Naive thymus-derived CD8-positive, alpha-beta T cell (primary cell): ENCODE data around the gene KLF16. TPM values are rescaled to one million over a fixed set of nuclear protein-coding genes. Genes with fewer than 3 reads are reported as not detected.

Experiments used
- ATAC-seq, 2 donors: fragments of 150-1000 bp; cut with Tn5 transposase in 1 of 2; sonication (Bioruptor Pico), chemical (Tn5 transposase) in 1 of 2; 1 replicate in 1 of 2; 2 replicates in 1 of 2; pipeline ENCODE4 v1.10.0; 2021; ENCODE audit warnings: mild to moderate bottlenecking in 2 of 2, moderate library complexity in 2 of 2
- POLR2A ChIA-PET: fragments of 350-600 bp; sonication (Branson Sonifier 250); formaldehyde crosslinking; loops from one replicate; lab custom pipeline; 2021; ENCODE audit warnings: antibody characterized with exemption; lab: Charles Lee
- DNase-seq, 10 donors: peaks; one replicate each; pipeline versions ENCODE4 v3.0.0 to v3.0.0-alpha.2; 2020 to 2022
- H3K27ac Mint-ChIP-seq, 10 donors: one replicate each; pipeline ENCODE4 v1.8.0; 2020 to 2022; ENCODE audit warnings: mild to moderate bottlenecking in 10 of 10, mixed read lengths in 10 of 10, moderate library complexity in 4 of 10, inconsistent platforms in 1 of 10
- H3K27me3 Mint-ChIP-seq, 5 donors: one replicate each; pipeline ENCODE4 v1.8.0; 2021 to 2022; ENCODE audit warnings: mixed read lengths in 5 of 5
- H3K36me3 Mint-ChIP-seq, 3 donors: one replicate each; pipeline ENCODE4 v1.8.0; 2020 to 2022; ENCODE audit warnings: mixed read lengths in 3 of 3, mild to moderate bottlenecking in 2 of 3, inconsistent platforms in 1 of 3
- H3K4me1 Mint-ChIP-seq, 4 donors: one replicate each; pipeline ENCODE4 v1.8.0; 2021 to 2022; ENCODE audit warnings: mixed read lengths in 4 of 4
- H3K4me3 Mint-ChIP-seq, 10 donors: one replicate each; pipeline ENCODE4 v1.8.0; 2020 to 2022; ENCODE audit warnings: mild to moderate bottlenecking in 10 of 10, mixed read lengths in 10 of 10, moderate library complexity in 6 of 10, inconsistent platforms in 1 of 10
- H3K9me3 Mint-ChIP-seq, 9 donors: one replicate each; pipeline ENCODE4 v1.8.0; 2020 to 2022; ENCODE audit warnings: mixed read lengths in 9 of 9, mild to moderate bottlenecking in 3 of 9, inconsistent platforms in 1 of 9, moderate library complexity in 1 of 9
- polyA plus RNA-seq, 3 donors: library from polyadenylated mRNA; unstranded; fragments of 300-500 nt; fragmentation: Illumina TruSeq; gene quantifications; one replicate each; pipeline ENCODE4 v1.2.3, GENCODE V29; 2021
- total RNA-seq, 8 experiments: library from RNA in 2 of 8; stranded (reverse) in 2 of 8; gene quantifications; one replicate each; pipeline ENCODE4 v1.2.3 and lab custom pipeline; 2021 to 2026

KLF16 gene
- total and polyA plus RNA-seq, 5 experiments from 2014 or later = 0.23 to 19.9 (median 0.84) TPM

DNA sequence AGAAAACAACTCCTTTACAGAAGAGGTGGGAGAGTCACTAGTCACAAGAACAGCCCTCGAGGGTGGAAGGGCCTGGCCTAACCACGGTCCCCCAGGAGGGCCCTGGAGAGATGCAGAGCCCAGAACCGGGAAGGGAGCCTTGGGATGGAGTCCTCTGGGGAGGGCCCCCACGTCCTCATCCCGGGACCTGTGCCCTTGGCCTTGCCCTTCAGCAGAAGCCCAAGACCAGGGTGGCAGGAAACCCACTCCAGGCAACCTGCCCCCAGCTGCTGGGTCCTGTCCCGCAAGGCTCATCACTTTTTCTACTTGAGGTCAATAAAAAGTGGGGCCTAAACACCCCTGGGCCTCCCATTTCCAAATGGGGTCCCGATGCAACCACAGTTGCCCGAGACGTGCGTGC is 49.0 kb downstream of the KLF16 start:
- Mint-ChIP-seq H3K4me1 (peaks cover 11 to 16% (median 13%) of the 10 kb centered on the region in 4 donors), H3K9me3 (no peaks in the 10 kb centered on the region), H3K4me3 (no peak overlapping the region), H3K27ac (peak overlapping the region in 1 of 10 donors; percentile 73), H3K36me3 (peaks cover 0 to 19% (median 2%) of the 10 kb centered on the region in 3 donors), H3K27me3 (no peaks in the 10 kb centered on the region)
- ATAC-seq (no peak), DNase-seq (no peak)
- POLR2A ChIA-PET = interaction anchor here (0.6 kb wide), 1 partner anchor 7 kb away, joined by 3 read pairs; no protein-coding TSS in a partner anchor

- H3K4me1 Mint-ChIP-seq = peaks cover 11 to 16% (median 13%) of the 10 kb centered on the region in 4 donors
- H3K9me3 Mint-ChIP-seq = no peaks in the 10 kb centered on the region
- no peaks in the 10 kb centered on the region for H3K27me3 Mint-ChIP-seq
- no peak for ATAC-seq
- H3K27ac Mint-ChIP-seq = peak overlapping the region in 9 of 10 donors; percentile 52 to 95 (median 92)
- no peak for DNase-seq
- peak overlapping the region; percentile 89 to 96 (median 94) for H3K4me3 Mint-ChIP-seq
- POLR2A ChIA-PET = interaction anchor here (0.7 to 0.9 kb wide), 2 partner anchors 12 to 196 kb away, joined by 3 to 8 read pairs; no protein-coding TSS in a partner anchor
- H3K36me3 Mint-ChIP-seq = peaks cover 0 to 19% (median 2%) of the 10 kb centered on the region in 3 donors
These were observed 49.9 kb downstream of the KLF16 start for GRCh38 chr19:1813192-1814182.

DNA sequence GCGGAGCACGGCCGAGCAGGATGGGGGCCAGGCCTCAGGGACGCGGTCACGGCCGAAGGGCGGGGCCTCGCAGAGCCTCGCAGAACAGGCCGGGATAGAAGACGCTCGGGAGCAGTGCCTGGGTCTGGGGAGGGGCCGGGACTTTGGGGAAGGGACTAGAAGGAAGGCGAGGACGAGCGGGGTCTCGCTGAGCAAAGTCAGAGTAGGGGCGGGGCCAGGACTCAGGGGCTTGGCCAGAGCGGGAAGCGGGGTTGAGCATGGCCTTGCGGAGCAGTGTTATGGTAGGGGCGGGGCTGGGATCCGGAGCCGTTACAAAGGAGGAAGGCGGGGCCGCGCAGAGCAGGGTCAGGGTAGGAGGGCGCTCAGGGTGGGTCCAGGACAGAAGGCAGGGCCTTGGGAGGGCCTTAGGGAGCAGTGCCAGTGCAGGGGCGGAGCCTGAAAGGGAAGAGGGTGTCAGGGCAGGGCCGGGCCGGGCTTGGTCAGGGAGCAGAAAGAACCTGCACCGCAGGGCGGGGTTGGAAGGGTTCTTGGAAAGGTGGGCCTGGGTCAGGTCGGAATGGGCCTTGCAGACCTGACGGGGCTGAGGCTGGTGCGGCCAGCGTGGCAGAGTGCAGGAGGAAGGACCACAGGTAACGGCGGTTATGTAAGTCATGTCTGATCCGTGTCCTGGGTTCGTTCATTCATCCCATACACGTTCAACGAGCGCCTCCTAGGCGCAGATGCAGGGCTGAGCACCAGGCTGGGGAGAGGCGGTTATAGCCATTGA is 50.8 kb downstream of the KLF16 start:
- H3K36me3 Mint-ChIP-seq = peaks cover 0 to 14% (median 0%) of the 10 kb centered on the region in 3 donors
- peaks cover 11 to 16% (median 13%) of the 10 kb centered on the region in 4 donors for H3K4me1 Mint-ChIP-seq
- H3K27me3 Mint-ChIP-seq = no peaks in the 10 kb centered on the region
- H3K4me3 Mint-ChIP-seq = peak overlapping the region; percentile 89 to 96 (median 94)
- DNase-seq (peak; percentile 66 to 92 (median 78)), ATAC-seq (peak; percentile 78 to 80)
- peak overlapping the region; percentile 52 to 95 (median 91) for H3K27ac Mint-ChIP-seq
- POLR2A ChIA-PET = no interaction called here
- H3K9me3 Mint-ChIP-seq = no peaks in the 10 kb centered on the region

DNA sequence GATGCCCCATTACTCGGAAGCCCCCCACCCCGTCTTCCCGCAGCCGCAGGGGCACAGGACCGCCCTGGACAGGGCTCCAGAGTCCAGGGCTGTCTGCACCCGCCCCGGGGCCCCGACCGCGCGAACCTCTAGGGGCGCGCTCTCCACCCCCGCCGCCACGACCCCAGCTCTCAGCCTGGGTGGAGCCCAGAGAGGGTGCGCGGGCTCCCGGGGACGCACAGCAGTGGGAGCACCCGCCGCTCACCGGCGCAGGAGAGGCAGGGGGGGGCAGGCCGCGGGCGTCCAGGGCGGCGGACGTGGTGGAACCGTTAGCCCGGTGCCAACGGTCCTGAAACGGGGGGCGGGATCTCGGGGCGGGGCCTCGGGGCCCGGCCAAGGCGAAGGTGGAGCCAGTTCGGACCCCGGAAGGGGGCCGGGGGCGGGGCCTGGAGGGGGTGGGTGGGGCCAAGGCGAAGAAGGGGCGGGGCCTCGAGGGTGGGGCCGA is 51.4 kb downstream of the KLF16 start, which contains the start of gene ATP8B3:
TSS of gene ATP8B3 (minus strand) at position 335 of the 484 bp plus-strand sequence. CDS start 540 bp downstream, outside the sequence.
- Mint-ChIP-seq H3K9me3 (no peaks in the 10 kb centered on the region), H3K27ac (peak within 1 kb of the TSS; percentile 52 to 95 (median 91)), H3K4me1 (peaks cover 11 to 16% (median 13%) of the 10 kb centered on the region in 4 donors), H3K4me3 (peak within 1 kb of the TSS; percentile 89 to 96 (median 94)), H3K27me3 (no peaks in the 10 kb centered on the region), H3K36me3 (peaks cover 0 to 14% (median 0%) of the 10 kb centered on the region in 3 donors)
- POLR2A ChIA-PET = interaction anchor here (1.0 to 1.3 kb wide), 2 partner anchors 49 to 219 kb away, joined by 3 read pairs; partner anchors contain the start of gene MBD3
- ATAC-seq (peak; percentile 34 to 72), DNase-seq (peak in 6 of 10 donors; percentile 45 to 76 (median 68))

GRCh38 chr19:1811472-1811894 is 51.9 kb downstream of the KLF16 start:
- DNase-seq (peak in 3 of 10 donors; percentile 20 to 44 (median 29)), ATAC-seq (no peak)
- Mint-ChIP-seq H3K4me1 (peaks cover 11 to 16% (median 13%) of the 10 kb centered on the region in 4 donors), H3K36me3 (peaks cover 0 to 9% (median 0%) of the 10 kb centered on the region in 3 donors), H3K27me3 (no peaks in the 10 kb centered on the region), H3K4me3 (peak overlapping the region; percentile 15 to 91 (median 75)), H3K9me3 (no peaks in the 10 kb centered on the region), H3K27ac (peak overlapping the region in 5 of 10 donors; percentile 40 to 74 (median 50))
- POLR2A ChIA-PET = interaction anchor here (1.0 to 1.3 kb wide), 2 partner anchors 49 to 219 kb away, joined by 3 read pairs; partner anchors contain the start of gene MBD3

- Mint-ChIP-seq H3K4me3 (peak overlapping the region in 8 of 10 donors; percentile 22 to 91 (median 58)), H3K27ac (peak overlapping the region in 2 of 10 donors; percentile 46 to 67), H3K36me3 (peaks cover 0 to 4% (median 0%) of the 10 kb centered on the region in 3 donors), H3K27me3 (no peaks in the 10 kb centered on the region), H3K9me3 (no peaks in the 10 kb centered on the region), H3K4me1 (peaks cover 11 to 16% (median 13%) of the 10 kb centered on the region in 4 donors)
- ATAC-seq (no peak), DNase-seq (no peak)
- POLR2A ChIA-PET = interaction anchor here (1.3 kb wide), 1 partner anchor 218 kb away, joined by 3 read pairs; the partner anchor contains the start of gene MBD3
These were observed 52.8 kb downstream of the KLF16 start for GRCh38 chr19:1810439-1811160.

DNA sequence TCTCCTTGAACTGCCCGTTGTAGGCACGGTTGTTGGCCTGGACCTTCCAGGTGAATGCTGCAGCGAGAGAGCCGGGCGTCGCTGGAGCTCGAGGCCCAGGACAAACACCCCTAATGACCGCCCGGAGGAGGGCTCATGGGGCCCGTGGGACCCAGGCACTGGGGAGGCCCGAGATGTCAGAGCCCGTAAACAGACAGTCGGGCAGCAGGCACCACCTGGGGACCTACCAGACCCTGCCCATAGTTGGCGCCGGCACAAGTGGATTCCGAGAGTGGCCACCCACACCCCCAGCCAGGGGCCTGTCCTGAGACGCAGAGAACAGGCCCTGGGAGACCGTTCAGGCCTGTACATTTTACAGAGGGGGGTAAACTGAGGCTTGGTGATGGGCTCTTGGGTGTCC is 53.7 kb downstream of the KLF16 start:
- POLR2A ChIA-PET = no interaction called here
- no peaks in the 10 kb centered on the region for H3K27me3 Mint-ChIP-seq
- no peaks in the 10 kb centered on the region for H3K9me3 Mint-ChIP-seq
- DNase-seq (no peak), ATAC-seq (no peak)
- H3K27ac Mint-ChIP-seq = no peak overlapping the region
- H3K4me3 Mint-ChIP-seq = peak overlapping the region in 1 of 10 donors; percentile 29
- H3K36me3 Mint-ChIP-seq = no peaks in the 10 kb centered on the region
- H3K4me1 Mint-ChIP-seq = peaks cover 11 to 16% (median 13%) of the 10 kb centered on the region in 4 donors

DNA sequence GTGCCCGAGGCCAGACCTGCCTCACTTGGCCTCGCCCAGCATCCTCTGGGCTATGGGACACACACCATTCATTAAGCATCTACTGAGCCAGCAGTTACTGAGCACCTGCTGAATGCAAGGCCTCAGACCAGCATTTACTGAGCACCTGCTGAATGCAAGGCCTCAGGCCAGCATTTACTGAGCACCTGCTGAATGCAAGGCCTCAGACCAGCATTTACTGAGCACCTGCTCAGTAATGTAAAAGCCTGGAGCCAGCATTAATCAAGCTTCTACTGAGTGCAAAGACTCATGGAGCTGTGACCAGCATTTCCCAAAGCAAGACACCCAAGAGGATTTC is 55.0 kb downstream of the KLF16 start:
- Mint-ChIP-seq H3K27ac (no peak overlapping the region), H3K36me3 (no peaks in the 10 kb centered on the region)
- POLR2A ChIA-PET = interaction anchor here (0.6 kb wide), 1 partner anchor 169 kb away, joined by 6 read pairs; no protein-coding TSS in a partner anchor

DNA sequence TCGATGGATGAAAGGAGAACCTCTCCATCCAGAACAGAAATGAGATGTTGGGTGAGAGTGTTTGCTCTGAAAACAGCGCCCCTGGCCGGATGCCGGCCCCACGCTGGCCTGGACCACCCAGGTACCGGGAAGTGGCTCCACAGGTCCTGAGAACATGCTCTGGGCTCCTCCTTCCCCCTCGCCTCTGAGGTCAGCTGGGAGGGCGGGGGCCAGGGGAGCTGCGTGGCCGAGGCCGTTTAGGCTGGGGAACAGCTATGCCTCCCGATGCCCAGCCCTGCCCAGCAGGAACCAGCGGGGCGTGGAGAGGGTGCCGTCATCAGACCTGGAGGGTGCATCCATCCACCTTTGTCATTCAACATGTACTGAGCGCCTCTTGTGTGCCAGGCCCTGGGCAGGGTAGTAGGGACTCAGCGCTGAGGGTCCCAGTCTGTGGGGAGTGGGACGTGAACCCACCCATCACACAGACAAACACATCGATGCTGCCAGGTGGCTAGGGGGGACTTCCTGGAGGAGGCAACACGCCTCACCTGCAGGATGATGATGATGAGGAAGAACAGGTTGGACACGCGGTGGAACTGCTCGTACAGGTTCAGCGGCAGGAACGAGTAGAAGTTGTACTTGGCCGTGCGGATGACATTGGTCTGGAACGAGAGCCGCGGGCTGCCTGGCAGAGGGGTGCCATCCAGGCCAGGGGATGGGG is 55.5 kb downstream of the KLF16 start:
- no peaks in the 10 kb centered on the region for H3K36me3 Mint-ChIP-seq
- POLR2A ChIA-PET = interaction anchor here (0.6 kb wide), 1 partner anchor 169 kb away, joined by 6 read pairs; no protein-coding TSS in a partner anchor
- H3K27ac Mint-ChIP-seq = no peak overlapping the region

More for the DNA sequence above, 55.0 kb downstream of the KLF16 start:
- ATAC-seq (no peak), DNase-seq (no peak)
- Mint-ChIP-seq H3K9me3 (no peaks in the 10 kb centered on the region), H3K27me3 (no peaks in the 10 kb centered on the region), H3K4me1 (peaks cover 11 to 16% (median 12%) of the 10 kb centered on the region in 4 donors), H3K4me3 (no peak overlapping the region)

DNA sequence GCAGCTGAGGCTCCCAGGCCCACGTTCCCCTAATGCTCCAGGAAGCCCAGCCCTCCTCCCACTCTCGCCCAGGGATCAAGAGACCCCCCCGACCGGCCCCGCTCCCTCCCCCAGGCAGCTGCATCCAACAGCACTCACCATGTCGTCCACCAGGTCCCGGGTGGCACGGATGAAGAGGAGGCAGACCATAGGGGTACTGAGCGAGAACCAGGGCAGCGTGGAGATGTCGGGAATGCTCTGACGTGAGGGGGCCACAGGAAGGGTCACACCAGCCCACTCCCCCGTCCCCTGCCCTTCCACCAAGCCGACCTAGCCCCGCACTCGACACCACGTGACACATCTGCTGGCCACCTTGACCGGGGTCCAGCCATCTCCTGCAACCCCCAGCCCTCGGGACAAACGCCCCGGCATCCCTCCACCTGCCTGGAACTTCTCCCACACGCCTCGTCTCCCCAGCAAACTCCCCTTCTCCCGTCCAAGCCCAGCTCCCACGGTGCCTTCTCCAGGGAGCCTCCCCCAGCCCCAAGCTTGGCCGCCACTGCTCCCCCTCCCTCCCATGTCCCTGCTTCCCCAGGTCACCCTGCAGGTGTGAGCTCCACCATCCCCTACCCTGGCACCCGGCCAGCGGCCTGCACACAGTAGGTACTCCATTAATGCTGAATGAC is 56.2 kb downstream of the KLF16 start:
- POLR2A ChIA-PET = interaction anchor here (0.6 kb wide), 1 partner anchor 8 kb away, joined by 3 read pairs; no protein-coding TSS in a partner anchor
- peak in 1 of 10 donors; percentile 60 for DNase-seq
- H3K27me3 Mint-ChIP-seq = no peaks in the 10 kb centered on the region
- H3K36me3 Mint-ChIP-seq = no peaks in the 10 kb centered on the region
- H3K9me3 Mint-ChIP-seq = no peaks in the 10 kb centered on the region
- peaks cover under 1 to 6% (median 3%) of the 10 kb centered on the region in 4 donors for H3K4me1 Mint-ChIP-seq
- peak overlapping the region in 1 of 10 donors; percentile 15 for H3K27ac Mint-ChIP-seq
- no peak overlapping the region for H3K4me3 Mint-ChIP-seq
- ATAC-seq = no peak

More for the DNA sequence above, 55.5 kb downstream of the KLF16 start:
- H3K27me3 Mint-ChIP-seq = no peaks in the 10 kb centered on the region
- DNase-seq = peak in 1 of 10 donors; percentile 57
- no peak overlapping the region for H3K4me3 Mint-ChIP-seq
- peaks cover 7 to 12% (median 8%) of the 10 kb centered on the region in 4 donors for H3K4me1 Mint-ChIP-seq
- H3K9me3 Mint-ChIP-seq = no peaks in the 10 kb centered on the region
- ATAC-seq = no peak
